GM19099 (cell line): ENCODE results near the gene TAF10.

Experiments
- POLR2A ChIP-seq: IDR thresholded peaks from 3 replicates; pipeline ENCODE4 v1.6.1; 2011; ENCODE audit warnings: low read depth; ENCODE audit not compliant: insufficient read length; ENCODE audit errors: extremely low read depth

The TAF10 gene

DNA sequence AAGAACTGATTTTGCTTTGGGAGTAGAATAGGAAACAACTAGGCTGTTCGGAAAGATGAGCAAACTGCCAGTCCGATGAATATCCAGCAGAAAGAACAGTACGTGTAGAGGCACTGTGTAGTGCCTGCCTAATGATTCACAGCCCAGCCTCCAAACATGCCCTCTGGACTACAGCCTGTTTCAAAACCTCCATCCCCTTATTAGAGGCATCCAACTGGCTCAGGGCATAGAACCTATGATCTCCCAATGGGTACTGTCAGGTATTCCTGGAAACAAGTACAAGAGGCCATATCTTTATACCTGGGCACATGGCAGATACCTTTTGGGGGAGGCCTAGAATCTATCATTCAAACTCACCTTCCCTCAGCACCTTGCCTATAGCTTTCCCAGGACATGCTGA, 13.5 kb downstream of the TAF10 start:
- TF ChIP-seq POLR2A, result no peak

- TF ChIP-seq POLR2A, result no peak
Measured at GRCh38 chr11:6596239-6596877, 15.7 kb downstream of the TAF10 start.

- no peak for TF ChIP-seq POLR2A
Measured at GRCh38 chr11:6594142-6594768, 17.8 kb downstream of the TAF10 start.

DNA sequence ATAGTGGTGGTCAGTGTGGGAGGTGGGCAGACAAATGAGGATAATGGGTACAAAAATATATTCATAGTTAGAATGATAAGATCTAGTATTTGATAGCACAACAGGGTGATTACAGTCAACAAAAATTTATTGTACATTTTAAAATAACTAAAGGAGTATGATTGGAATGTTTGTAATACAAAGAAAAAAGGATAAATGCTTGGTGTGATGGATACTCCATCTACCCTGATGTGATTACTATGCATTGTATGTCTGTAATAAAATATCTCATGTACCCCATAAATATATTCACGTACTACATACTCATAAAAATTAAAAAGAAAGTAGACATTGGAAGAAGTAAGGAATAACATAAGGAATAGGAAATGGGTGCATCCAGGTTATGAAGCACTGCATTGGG, 24.0 kb downstream of the TAF10 start:
- no peak for TF ChIP-seq POLR2A

DNA sequence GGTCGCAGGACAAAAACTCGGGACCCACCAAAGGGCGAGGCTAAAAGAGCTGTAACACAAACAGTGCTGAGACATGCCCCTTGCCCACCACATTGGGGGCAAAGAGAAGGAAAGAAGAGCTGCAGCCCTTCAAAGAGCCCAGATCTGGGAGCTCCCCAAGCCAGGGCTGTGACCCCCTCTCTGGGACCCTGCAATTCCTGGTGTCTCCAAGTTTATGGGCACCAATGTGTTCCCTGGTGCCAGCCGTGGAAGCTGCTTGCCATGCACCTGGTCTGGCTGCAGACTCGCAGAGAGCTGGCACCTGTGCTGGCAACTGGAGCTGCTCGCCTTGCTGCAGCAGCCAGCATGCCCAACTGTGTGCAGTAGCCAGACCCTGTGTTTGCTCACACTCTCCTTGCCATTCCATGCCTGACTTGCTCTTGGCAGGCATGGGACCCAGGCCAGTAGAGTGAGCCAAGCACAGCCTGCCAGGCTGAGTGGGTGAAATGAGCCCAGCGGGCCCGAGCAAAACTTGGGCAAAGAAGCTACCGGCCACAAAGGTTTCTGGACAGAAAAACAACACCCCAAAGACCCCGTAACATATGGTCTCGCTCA, 24.6 kb downstream of the TAF10 start:
- no peak for TF ChIP-seq POLR2A

- TF ChIP-seq POLR2A, result no peak
Measured at GRCh38 chr11:6586434-6587359, 25.3 kb downstream of the TAF10 start.

- TF ChIP-seq POLR2A, result no peak
Measured at GRCh38 chr11:6584528-6584927, 27.5 kb downstream of the TAF10 start.

- no peak for TF ChIP-seq POLR2A
Measured at GRCh38 chr11:6583584-6583983, 28.4 kb downstream of the TAF10 start.

- TF ChIP-seq POLR2A, result no peak
Measured at GRCh38 chr11:6579681-6580080, 32.3 kb downstream of the TAF10 start.

DNA sequence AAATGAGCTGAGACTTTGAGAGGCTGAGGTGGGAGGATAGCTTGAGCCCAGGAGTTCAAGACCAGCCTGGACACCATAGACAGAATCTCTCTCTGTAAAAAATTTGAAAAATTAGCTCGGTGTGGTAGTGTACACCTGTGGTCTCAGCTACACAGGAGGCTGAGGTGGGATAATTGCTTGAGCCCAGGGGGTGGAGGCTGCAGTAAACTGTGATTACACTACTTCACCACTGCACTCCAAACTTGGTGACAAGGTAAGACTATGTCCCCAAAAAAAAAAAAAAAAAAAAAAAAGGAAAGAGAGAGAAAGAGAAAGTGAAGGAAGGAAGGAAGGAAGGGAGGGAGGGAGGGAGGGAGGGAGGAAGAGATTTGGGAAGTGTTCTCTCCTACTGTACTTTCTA, 33.9 kb downstream of the TAF10 start:
- no peak for TF ChIP-seq POLR2A

- no peak for TF ChIP-seq POLR2A
Measured at GRCh38 chr11:6576471-6577373, 35.3 kb downstream of the TAF10 start.

- TF ChIP-seq POLR2A, result no peak
Measured at GRCh38 chr11:6574816-6575715, 37.0 kb downstream of the TAF10 start.

DNA sequence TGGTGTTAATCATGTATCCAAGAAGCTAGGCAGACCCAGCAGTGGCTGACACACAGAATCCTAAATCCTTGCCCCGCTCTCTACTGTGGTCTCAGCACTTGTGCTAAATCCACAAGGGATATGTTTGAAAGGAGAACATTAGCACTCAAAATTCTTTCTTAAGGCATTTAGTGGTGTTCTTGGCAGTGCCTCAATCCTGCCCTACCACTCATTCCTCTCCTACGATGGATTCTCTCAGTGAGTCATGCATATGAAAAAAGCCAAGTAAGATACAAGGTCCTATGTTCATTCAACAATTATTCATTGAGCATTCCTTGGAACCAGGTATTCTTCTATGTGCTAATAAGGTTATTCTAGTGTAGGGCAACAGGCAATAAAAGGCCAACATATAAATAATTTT, 39.8 kb downstream of the TAF10 start:
- TF ChIP-seq POLR2A, result no peak
